Neural cell (in vitro differentiated cells): ENCODE data around the gene CBX2. TPM values are rescaled to one million over a fixed set of nuclear protein-coding genes. Genes with fewer than 3 reads are reported as not detected.

ENCODE experiments used
- H2AFZ ChIP-seq: fragments of 200-600, 300-800 bp; sonication (generic), shearing (Covaris generic); 2 replicates; pipeline ENCODE4 v1.6.0; 2014; ENCODE audit warnings: low read depth, mild to moderate bottlenecking, antibody characterized with exemption, low read length, moderate library complexity
- H3F3A ChIP-seq: fragments of 200-600 bp; shearing (Covaris generic); 2 replicates; pipeline ENCODE4 v1.6.1; 2016; ENCODE audit warnings: mild to moderate bottlenecking, moderate library complexity, mixed read lengths, antibody characterized with exemption, low read length; ENCODE audit not compliant: insufficient read depth, poor library complexity, severe bottlenecking
- H3K27ac ChIP-seq: fragments of 200-600, 300-800 bp; sonication (generic), shearing (Covaris generic); 2 replicates; pipeline ENCODE4 v1.5.1; 2014; ENCODE audit warnings: mild to moderate bottlenecking, low read length, moderate library complexity
- H3K27me3 ChIP-seq: fragments of 300-800, 200-600 bp; sonication (generic), shearing (Covaris generic); 2 replicates; pipeline ENCODE4 v1.6.0; 2014; ENCODE audit warnings: mild to moderate bottlenecking, low read depth, low read length, moderate library complexity; ENCODE audit not compliant: insufficient read depth
- H3K36me3 ChIP-seq: fragments of 300-800, 200-600 bp; sonication (generic), shearing (Covaris generic); 2 replicates; pipeline ENCODE4 v1.5.1; 2014; ENCODE audit warnings: mild to moderate bottlenecking, antibody characterized with exemption, low read length, moderate library complexity; ENCODE audit not compliant: insufficient read depth
- H3K4me2 ChIP-seq: fragments of 300-800, 200-600 bp; sonication (generic), shearing (Covaris generic); 2 replicates; pipeline ENCODE4 v1.6.0; 2014; ENCODE audit warnings: mild to moderate bottlenecking, low read length
- H3K4me3 ChIP-seq: fragments of 300-800, 200-600 bp; sonication (generic), shearing (Covaris generic); 2 replicates; pipeline ENCODE4 v1.5.1; 2014; ENCODE audit warnings: mild to moderate bottlenecking, low read length, moderate library complexity
- H3K79me2 ChIP-seq: fragments of 200-600 bp; shearing (Covaris generic); replicated peaks from 2 replicates; pipeline ENCODE4 v1.6.0; 2014; ENCODE audit warnings: mild to moderate bottlenecking, low read length, moderate library complexity; ENCODE audit not compliant: insufficient read depth
- H3K9ac ChIP-seq: fragments of 300-800, 200-600 bp; sonication (generic), shearing (Covaris generic); 2 replicates; pipeline ENCODE4 v1.6.1; 2016; ENCODE audit warnings: mild to moderate bottlenecking, low read length, mixed read lengths
- H3K9me2 ChIP-seq: fragments of 200-600 bp; shearing (Covaris generic); 2 replicates; pipeline ENCODE4 v1.6.1; 2016; ENCODE audit warnings: mild to moderate bottlenecking, low read length, mixed read lengths; ENCODE audit not compliant: insufficient read depth
- H3K9me3 ChIP-seq: fragments of 200-600, 300-800 bp; sonication (generic), shearing (Covaris generic); 2 replicates; pipeline ENCODE4 v1.6.1; 2016; ENCODE audit warnings: mild to moderate bottlenecking, mixed run types, low read length, moderate library complexity, mixed read lengths
- H4K20me1 ChIP-seq: fragments of 200-600 bp; shearing (Covaris generic); 2 replicates; pipeline ENCODE4 v1.6.1; 2016; ENCODE audit warnings: mild to moderate bottlenecking, mixed run types; ENCODE audit not compliant: insufficient read depth
- EP300 ChIP-seq: fragments of 450-650 bp; conservative IDR thresholded peaks from 2 replicates; pipeline ENCODE4 v1.6.1; 2014; ENCODE audit warnings: antibody characterized with exemption, mild to moderate bottlenecking, moderate library complexity; ENCODE audit not compliant: poor library complexity, severe bottlenecking
- EZH2 ChIP-seq: fragments of 200-600, 300-800 bp; shearing (Covaris generic), sonication (generic); IDR thresholded peaks from 2 replicates; pipeline ENCODE4 v1.6.1; 2014; ENCODE audit warnings: antibody characterized with exemption, low read length, borderline replicate concordance, mild to moderate bottlenecking; ENCODE audit not compliant: insufficient read depth, poor library complexity, severe bottlenecking
- MXI1 ChIP-seq: fragments of 450-650 bp; conservative IDR thresholded peaks from 2 replicates; pipeline ENCODE4 v1.6.1; 2014; ENCODE audit warnings: antibody characterized with exemption, mild to moderate bottlenecking; ENCODE audit not compliant: poor library complexity, severe bottlenecking
- POLR2AphosphoS5 ChIP-seq: IDR thresholded peaks from 2 replicates; pipeline ENCODE4 v1.6.1; 2012
- RAD21 ChIP-seq: fragments of 450-650 bp; conservative IDR thresholded peaks from 2 replicates; pipeline ENCODE4 v1.6.1; 2014; ENCODE audit warnings: antibody characterized with exemption, mild to moderate bottlenecking, moderate library complexity
- SMC3 ChIP-seq: fragments of 450-650 bp; conservative IDR thresholded peaks from 2 replicates; pipeline ENCODE4 v1.6.1; 2014; ENCODE audit warnings: antibody characterized with exemption, mild to moderate bottlenecking, moderate library complexity; ENCODE audit not compliant: poor library complexity
- TAF1 ChIP-seq: IDR thresholded peaks from 2 replicates; pipeline ENCODE4 v1.6.1; 2012; ENCODE audit warnings: low read depth
- polyA plus RNA-seq: library from polyadenylated mRNA; depleted of rRNA; stranded (reverse); fragments of >200 nt; gene quantifications from 2 replicates; pipeline ENCODE4 v1.2.3, GENCODE V29; 2014
- TF ChIP-seq, protein P1 (sequence below): IDR thresholded peaks from 2 replicates; pipeline ENCODE4 v1.6.1; 2012; ENCODE audit warnings: borderline replicate concordance
- TF ChIP-seq, protein P2 (sequence below): fragments of 450-650 bp; IDR thresholded peaks from 2 replicates; pipeline ENCODE4 v1.5.1; 2014; ENCODE audit warnings: antibody characterized with exemption, mild to moderate bottlenecking, moderate library complexity; ENCODE audit not compliant: poor library complexity, severe bottlenecking

The CBX2 gene
- polyA plus RNA-seq, 1 donor from 2014 or later, result 16.9 TPM

GRCh38 chr17:79815836-79816461 lies 38.0 kb downstream of the CBX2 start:
- Histone ChIP-seq H3F3A (peaks cover 10% of the 10 kb centered on the region), H3K27me3 (peaks cover 58% of the 10 kb centered on the region), H3K36me3 (no peaks in the 10 kb centered on the region), H3K4me3 (no peak overlapping the region), H3K9me3 (no peaks in the 10 kb centered on the region), H2AFZ (no peak overlapping the region), H3K9ac (no peak overlapping the region), H3K79me2 (no peaks in the 10 kb centered on the region), H4K20me1 (no peaks in the 10 kb centered on the region), H3K27ac (no peak overlapping the region), H3K9me2 (no peaks in the 10 kb centered on the region), H3K4me2 (no peak overlapping the region)
- TF ChIP-seq MXI1 (no peak), SMC3 (no peak), RAD21 (no peak), EZH2 (peak; percentile 6), POLR2AphosphoS5 (peak; percentile 20), TAF1 (no peak), EP300 (no peak)
- TF ChIP-seq, protein P1, sequence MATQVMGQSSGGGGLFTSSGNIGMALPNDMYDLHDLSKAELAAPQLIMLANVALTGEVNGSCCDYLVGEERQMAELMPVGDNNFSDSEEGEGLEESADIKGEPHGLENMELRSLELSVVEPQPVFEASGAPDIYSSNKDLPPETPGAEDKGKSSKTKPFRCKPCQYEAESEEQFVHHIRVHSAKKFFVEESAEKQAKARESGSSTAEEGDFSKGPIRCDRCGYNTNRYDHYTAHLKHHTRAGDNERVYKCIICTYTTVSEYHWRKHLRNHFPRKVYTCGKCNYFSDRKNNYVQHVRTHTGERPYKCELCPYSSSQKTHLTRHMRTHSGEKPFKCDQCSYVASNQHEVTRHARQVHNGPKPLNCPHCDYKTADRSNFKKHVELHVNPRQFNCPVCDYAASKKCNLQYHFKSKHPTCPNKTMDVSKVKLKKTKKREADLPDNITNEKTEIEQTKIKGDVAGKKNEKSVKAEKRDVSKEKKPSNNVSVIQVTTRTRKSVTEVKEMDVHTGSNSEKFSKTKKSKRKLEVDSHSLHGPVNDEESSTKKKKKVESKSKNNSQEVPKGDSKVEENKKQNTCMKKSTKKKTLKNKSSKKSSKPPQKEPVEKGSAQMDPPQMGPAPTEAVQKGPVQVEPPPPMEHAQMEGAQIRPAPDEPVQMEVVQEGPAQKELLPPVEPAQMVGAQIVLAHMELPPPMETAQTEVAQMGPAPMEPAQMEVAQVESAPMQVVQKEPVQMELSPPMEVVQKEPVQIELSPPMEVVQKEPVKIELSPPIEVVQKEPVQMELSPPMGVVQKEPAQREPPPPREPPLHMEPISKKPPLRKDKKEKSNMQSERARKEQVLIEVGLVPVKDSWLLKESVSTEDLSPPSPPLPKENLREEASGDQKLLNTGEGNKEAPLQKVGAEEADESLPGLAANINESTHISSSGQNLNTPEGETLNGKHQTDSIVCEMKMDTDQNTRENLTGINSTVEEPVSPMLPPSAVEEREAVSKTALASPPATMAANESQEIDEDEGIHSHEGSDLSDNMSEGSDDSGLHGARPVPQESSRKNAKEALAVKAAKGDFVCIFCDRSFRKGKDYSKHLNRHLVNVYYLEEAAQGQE, result no peak
- TF ChIP-seq, protein P2, sequence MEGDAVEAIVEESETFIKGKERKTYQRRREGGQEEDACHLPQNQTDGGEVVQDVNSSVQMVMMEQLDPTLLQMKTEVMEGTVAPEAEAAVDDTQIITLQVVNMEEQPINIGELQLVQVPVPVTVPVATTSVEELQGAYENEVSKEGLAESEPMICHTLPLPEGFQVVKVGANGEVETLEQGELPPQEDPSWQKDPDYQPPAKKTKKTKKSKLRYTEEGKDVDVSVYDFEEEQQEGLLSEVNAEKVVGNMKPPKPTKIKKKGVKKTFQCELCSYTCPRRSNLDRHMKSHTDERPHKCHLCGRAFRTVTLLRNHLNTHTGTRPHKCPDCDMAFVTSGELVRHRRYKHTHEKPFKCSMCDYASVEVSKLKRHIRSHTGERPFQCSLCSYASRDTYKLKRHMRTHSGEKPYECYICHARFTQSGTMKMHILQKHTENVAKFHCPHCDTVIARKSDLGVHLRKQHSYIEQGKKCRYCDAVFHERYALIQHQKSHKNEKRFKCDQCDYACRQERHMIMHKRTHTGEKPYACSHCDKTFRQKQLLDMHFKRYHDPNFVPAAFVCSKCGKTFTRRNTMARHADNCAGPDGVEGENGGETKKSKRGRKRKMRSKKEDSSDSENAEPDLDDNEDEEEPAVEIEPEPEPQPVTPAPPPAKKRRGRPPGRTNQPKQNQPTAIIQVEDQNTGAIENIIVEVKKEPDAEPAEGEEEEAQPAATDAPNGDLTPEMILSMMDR, result no peak

DNA sequence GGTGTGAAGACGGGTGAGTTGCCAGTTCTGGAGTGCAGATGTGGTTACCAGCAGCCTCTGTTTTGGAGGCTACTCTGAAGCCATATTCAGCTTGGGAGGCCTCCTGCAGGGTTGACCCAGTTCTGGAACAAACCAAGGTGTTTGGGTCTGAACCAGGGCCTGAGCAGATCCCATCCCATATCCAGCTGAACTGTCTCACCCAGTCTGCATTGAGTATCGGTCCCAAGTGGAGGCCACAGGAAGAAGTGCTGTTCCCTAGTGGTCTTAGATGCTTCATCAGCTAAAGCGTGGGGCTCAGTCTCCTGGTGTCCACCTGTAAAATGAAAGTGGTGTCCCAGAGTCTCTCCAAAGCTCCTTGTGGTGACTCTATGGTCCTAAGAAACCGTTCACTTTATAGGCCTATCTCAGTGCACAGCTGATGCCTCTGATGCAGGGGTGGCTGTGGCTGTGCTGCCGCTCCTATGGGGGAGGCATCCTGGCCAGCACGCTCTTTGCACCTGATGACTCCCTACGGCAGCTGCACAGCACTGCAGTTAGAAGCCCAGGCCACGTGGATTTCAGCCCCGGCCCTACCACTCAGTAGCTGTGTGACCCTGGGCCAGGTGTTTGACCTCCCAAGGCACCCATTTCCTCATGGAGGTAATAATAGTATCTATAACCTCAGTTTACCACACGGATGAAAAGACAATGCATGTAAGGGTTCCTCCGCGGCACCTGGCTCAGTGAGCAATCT lies 40.2 kb downstream of the CBX2 start:
- peaks cover 38% of the 10 kb centered on the region for H3K27me3 ChIP-seq

More for the DNA sequence above, 40.2 kb downstream of the CBX2 start:
- Histone ChIP-seq H3K9ac (no peak overlapping the region), H3K9me2 (no peaks in the 10 kb centered on the region), H4K20me1 (no peaks in the 10 kb centered on the region), H3F3A (no peaks in the 10 kb centered on the region), H3K79me2 (no peaks in the 10 kb centered on the region), H3K4me3 (no peak overlapping the region), H3K9me3 (no peaks in the 10 kb centered on the region), H3K4me2 (no peak overlapping the region), H2AFZ (no peak overlapping the region), H3K36me3 (no peaks in the 10 kb centered on the region), H3K27ac (no peak overlapping the region)
- TF ChIP-seq, protein P2, result no peak
- TF ChIP-seq, protein P1, result no peak
- no peak for TF ChIP-seq RAD21
- TF ChIP-seq EP300, result no peak
- no peak for TF ChIP-seq TAF1
- no peak for TF ChIP-seq POLR2AphosphoS5
- TF ChIP-seq SMC3, result no peak
- TF ChIP-seq EZH2, result no peak
- no peak for TF ChIP-seq MXI1
